Adipose tissue (tissue), 3 donors: ENCODE results near the gene BBS4. TPM values are rescaled to one million over a fixed set of nuclear protein-coding genes. Genes with fewer than 3 reads are reported as not detected.
"Not testable (repeated sequence)": the region's sequence is repeated elsewhere in the genome, so short reads cannot be mapped to it uniquely, and the experiment has no call there.

Source experiments
- H3K27ac ChIP-seq: one replicate; pipeline ENCODE4 v1.5.1; 2013; ENCODE audit warnings: low read depth, low read length
- WGBS, 3 donors: extraction: QIAGEN DNeasy Blood & Tissue Kit; methylation state at CpG; one replicate each; pipeline ENCODE4 v1.1.7; 2013; 5-methylcytosine and 5-hydroxymethylcytosine counted together
- polyA plus RNA-seq, 3 donors: library from polyadenylated mRNA; stranded (reverse); fragments of 200-250 nt; gene quantifications; one replicate each; pipeline ENCODE4 v1.2.3, GENCODE V29; 2013
- donor health status: healthy with polysubstance abuse.
- donor health status: Bipolar disorder and iron deficiency.
- donor health status: healthy.

BBS4 gene
- polyA plus RNA-seq, 3 donors, result 8.0 to 12.0 (median 10.0) TPM

DNA sequence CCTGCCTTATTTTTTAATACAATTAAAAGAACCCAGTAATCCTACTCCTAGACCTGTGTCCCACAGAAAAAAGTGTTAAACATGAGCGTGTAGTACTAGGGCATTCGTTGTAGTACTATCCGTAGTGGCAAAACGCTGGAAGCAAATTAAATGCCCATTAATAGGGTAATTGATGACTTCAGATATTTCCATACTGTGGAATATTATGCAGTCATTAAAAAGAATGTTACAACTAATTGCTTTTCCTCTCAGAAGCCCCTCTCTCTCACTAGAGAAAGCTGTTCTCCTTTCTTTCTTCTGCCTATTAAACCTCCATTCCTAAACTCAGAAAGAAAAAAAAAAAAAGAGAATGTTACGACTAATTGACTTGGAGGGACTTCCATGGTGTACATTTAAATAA is 2.7 kb downstream of the BBS4 start:
- H3K27ac ChIP-seq, result no peak overlapping the region
- WGBS, 3 donors, result 95 to 98% (median 98%) methylated on average over 5 of the region's 5 CpGs

DNA sequence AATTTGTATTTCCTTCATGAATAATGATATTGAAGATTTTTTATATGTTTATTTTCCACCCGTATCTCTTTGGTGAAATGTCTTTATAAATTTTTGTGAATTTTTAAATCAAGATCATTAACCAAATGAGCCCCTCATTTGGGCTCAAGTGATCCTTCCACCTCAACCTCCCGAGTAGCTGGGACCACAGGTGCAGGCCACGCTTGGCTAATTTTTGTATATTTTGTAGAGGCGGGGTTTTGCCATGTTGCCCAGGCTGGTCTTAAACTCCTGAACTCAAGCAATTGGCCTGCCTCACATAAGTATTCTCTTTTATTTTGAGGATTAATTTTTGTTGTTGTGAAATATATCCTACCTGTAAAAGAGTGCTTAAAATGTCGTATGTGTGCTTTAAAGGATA is 4.9 kb downstream of the BBS4 start:
- WGBS, 3 donors, result 88 to 96% (median 93%) methylated on average over 5 of the region's 5 CpGs

GRCh38 chr15:72698938-72699337 is 12.9 kb downstream of the BBS4 start:
- H3K27ac ChIP-seq, result no peak overlapping the region
- 84 to 92% (median 91%) methylated on average over 5 of the region's 5 CpGs for WGBS, 3 donors

More for the DNA sequence above, 4.9 kb downstream of the BBS4 start:
- no peak overlapping the region for H3K27ac ChIP-seq

GRCh38 chr15:72700076-72700475 is 14.1 kb downstream of the BBS4 start:
- WGBS, 3 donors, result 93 to 95% (median 95%) methylated on average over 9 of the region's 9 CpGs
- H3K27ac ChIP-seq, result no peak overlapping the region

DNA sequence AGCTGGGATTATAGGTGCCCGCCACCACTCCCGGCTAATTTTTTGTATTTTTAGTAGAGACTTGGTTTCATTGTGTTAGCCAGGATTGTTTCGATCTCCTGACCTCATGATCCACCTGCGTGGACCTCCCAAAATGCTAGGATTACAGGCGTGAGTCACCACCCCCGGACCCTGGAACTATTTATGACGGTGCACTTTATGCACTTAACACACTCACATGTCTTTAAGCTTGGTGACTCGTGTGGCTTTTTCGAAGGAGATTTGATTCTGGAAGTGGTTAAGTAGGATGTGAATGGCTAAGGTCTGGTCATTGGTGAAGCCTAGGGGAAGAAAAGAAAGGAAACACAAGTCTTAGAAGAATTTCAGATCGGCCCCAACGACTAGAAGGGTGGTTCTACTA is 20.3 kb downstream of the BBS4 start:
- WGBS, 3 donors, result 93 to 96% (median 95%) methylated on average over 11 of the region's 11 CpGs
- no peak overlapping the region for H3K27ac ChIP-seq

GRCh38 chr15:72708551-72709303 is 22.7 kb downstream of the BBS4 start:
- WGBS, 3 donors, result 86 to 89% (median 86%) methylated on average over 8 of the region's 8 CpGs
- H3K27ac ChIP-seq, result not testable (repeated sequence)

DNA sequence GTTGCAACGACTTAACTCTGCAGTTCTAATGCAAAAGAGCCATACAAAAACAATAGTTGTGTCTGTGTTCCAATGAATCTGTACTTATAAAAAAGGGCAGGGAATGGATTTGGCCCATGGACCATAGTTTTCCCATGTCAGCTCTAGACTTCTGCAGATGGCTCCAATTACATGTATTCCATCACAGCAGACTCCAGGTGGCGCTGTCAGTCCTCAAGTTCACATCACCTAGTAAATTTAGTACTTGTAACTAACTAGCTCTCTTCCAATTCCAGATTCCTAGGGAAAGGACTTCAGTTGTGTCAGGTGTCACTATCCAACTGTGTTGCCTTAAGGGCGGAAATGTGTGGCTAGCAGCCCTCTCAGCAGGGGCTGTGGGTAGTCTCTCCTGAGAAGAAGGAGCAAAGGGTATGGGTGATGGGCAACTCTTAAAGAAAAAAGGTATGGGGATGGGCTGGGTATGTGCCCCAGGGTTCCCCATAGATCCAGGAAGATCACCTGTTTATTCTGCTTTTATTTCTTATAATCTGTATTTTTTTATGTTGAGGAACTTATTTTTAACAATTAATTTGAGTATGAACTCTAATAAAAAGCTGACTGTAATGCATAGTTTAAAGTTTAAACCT is 36.2 kb downstream of the BBS4 start:
- no peak overlapping the region for H3K27ac ChIP-seq
- 23 to 41% (median 37%) methylated on average over 3 of the region's 3 CpGs for WGBS, 3 donors

DNA sequence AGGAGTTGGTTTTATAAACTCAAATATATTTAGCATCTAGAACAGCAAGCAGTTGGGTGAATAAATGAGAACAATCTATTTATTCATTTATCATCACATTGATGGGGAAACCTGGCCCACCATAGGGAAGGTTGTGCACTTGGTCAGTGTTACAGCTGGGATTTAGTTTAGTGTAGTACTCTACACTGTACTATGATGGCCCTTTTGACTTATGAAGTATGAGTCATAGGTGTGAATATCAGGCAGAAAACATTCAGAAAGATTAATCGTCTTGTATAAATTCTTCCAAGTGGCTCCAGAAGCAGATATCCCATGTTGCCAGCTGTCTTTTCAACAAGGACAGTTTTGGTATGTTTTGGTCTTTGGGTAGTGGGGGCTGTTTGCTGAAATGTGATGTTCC is 38.0 kb downstream of the BBS4 start:
- H3K27ac ChIP-seq, result no peak overlapping the region
- 76 to 91% (median 85%) methylated on average over 1 of the region's 1 CpG for WGBS, 3 donors

DNA sequence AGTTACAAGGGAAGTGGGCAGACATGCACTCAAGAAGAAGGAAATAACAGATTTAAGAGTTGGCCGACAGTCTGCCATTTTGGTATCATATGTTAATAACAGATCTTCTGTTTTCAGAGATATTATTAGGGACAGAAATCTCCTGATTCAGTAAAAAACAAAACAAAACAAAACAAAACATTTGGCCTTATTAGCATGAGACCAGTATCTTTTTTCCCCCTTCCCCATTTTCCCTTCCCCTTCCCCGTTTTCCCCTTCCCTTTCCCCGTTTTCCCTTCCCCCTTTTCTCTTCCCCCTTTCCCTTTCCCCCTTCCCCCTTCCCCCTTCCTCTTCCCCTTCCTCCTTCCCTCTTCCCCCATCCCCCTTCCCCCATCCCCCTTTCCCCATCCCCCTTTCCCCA is 39.4 kb downstream of the BBS4 start:
- no peak overlapping the region for H3K27ac ChIP-seq
- WGBS, 3 donors, result 72 to 91% (median 78%) methylated on average over 3 of the region's 3 CpGs

GRCh38 chr15:72725851-72726250 is 39.8 kb downstream of the BBS4 start:
- 94 to 99% (median 96%) methylated on average over 6 of the region's 6 CpGs for WGBS, 3 donors
- H3K27ac ChIP-seq, result not testable (repeated sequence)

DNA sequence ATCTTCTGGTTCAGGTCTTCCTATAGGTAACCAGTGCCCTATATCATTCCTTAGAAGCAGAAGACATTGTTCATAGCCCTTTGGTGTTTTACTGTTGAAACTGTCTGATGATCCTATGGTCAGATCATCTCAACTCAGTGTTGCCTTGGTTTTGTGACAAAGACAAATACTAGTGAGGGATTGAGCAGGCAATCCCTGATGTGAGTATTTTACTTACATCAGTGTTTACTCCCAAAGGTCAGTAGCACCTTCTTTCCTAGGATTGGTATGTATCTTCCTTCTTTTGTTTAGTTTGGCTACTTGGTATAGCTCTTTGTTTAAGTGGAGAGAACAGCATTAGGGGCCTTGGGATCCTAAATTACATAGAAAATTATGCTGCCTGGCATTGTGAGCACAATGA is 41.1 kb downstream of the BBS4 start:
- no peak overlapping the region for H3K27ac ChIP-seq

GRCh38 chr15:72728249-72728648 is 42.2 kb downstream of the BBS4 start:
- 84 to 97% (median 96%) methylated on average over 1 of the region's 1 CpG for WGBS, 3 donors

DNA sequence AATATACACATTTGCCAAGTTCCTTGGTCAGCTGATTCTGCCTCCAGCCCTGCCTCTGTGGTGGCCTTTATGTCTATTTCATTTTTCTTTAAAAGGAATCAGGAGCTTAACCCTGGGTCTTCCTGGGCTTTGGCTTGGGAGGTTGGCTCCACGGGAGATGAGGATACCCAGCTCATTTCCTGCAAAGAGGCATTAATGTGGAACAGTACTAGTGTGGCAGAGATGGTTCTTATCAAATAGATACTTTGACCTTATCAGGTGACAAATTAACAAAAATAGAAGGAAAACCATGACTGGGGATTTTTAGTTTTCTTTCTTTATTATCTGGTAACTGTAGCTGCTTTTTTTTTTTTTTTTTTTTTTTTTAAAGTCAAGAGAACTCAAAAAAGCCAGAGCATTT is 42.8 kb downstream of the BBS4 start:
- 94 to 100% (median 94%) methylated on average over 1 of the region's 1 CpG for WGBS, 3 donors
- H3K27ac ChIP-seq, result no peak overlapping the region

More at GRCh38 chr15:72728249-72728648, 42.2 kb downstream of the BBS4 start:
- not testable (repeated sequence) for H3K27ac ChIP-seq

DNA sequence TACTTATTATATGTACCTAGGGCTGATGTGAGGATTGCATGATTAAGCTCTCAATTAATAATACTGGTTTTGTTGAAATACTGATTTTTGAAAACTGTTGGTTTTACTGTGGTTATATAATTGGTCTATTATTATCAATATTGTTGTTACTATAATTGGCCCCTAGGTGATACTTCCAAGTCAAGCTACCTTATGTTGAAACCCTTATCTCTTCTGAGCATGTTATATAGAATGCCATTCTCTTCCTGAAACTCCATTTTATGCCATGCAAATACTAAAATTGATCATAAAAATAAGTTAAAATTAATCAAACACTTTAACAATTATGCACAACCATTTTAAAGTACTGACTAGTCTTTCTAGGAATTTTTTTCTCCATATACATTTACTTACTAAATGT is 46.1 kb downstream of the BBS4 start:
- H3K27ac ChIP-seq, result no peak overlapping the region

- no peak overlapping the region for H3K27ac ChIP-seq
- 91 to 96% (median 94%) methylated on average over 4 of the region's 4 CpGs for WGBS, 3 donors
These were observed 46.5 kb downstream of the BBS4 start for GRCh38 chr15:72732516-72732915.

- WGBS, 3 donors, result 47 to 96% (median 93%) methylated on average over 2 of the region's 2 CpGs
These were observed 48.1 kb downstream of the BBS4 start for GRCh38 chr15:72733941-72734738.

GRCh38 chr15:72735111-72735510 is 49.1 kb downstream of the BBS4 start:
- 94 to 98% (median 95%) methylated on average over 2 of the region's 2 CpGs for WGBS, 3 donors
- no peak overlapping the region for H3K27ac ChIP-seq

More at GRCh38 chr15:72733941-72734738, 48.1 kb downstream of the BBS4 start:
- H3K27ac ChIP-seq, result no peak overlapping the region

DNA sequence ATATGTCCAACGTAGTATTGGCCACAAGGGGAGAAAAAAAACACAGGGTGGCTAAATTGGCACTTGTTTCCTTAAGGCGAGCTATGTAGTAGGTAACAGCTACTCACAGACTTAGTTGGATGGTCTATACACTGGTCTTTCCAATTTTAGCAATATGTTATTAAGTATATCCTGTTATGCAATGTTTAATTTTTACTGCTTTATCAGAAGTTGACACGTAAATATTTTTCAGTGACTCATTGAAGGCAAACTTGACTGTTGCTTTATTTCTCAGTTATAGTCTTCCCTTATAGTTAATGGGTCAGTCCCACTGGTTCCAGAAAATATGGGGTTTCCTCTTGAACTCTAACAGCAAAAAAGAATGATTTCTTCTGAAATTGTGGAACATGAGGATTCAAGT is 51.1 kb downstream of the BBS4 start:
- H3K27ac ChIP-seq, result no peak overlapping the region
- 70 to 92% (median 85%) methylated on average over 3 of the region's 3 CpGs for WGBS, 3 donors

DNA sequence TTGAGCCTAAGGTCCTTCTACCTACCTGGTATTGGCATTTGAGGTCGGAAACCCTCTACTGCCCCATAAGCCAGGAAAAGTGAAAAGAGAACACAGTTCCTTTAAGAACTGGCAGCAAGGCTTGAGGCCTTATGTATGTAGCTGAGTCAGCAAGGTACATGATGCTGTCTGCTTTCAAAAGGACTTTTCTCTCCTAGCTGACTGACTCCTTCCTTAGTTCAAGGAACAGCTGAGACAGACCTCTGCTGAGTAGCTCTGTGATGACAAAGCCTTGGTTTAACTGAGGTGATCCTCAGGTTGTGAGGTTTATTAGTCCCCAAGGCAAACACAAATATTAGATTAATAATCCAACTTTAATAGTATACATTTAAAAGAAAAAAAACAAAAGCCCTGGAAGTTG is 51.7 kb downstream of the BBS4 start:
- WGBS, 3 donors, result 91 to 98% (median 95%) methylated on average over 1 of the region's 1 CpG
- H3K27ac ChIP-seq, result no peak overlapping the region
